ENCODE results near the gene PTK7. TPM values are rescaled to one million over a fixed set of nuclear protein-coding genes. Genes with fewer than 3 reads are reported as not detected.

PTK7 gene
- total and polyA plus RNA-seq, 2 experiments from 2014 or later: 46.1 to 147 TPM

DNA sequence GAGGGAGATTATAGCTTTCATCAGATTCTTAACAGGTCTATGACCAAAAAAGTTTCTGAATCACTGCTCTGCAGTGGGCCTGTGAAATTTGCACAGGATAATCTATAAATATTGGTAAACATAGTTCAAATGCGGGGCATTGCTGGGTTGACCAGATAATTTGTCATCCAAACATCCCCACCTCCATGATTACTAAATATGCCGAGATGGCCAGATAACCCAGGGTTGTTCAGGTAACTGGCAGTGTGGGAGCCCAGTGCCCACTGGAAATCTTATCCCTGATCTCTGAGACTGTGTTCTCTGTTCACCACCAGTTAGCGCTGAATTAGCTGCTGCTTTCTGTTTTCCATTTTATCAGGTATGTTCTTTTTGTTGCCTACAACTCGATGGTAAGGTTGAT is 21.4 kb downstream of the PTK7 start:
- Mint-ChIP-seq H3K27ac (peak overlapping the region; percentile 93; the same call in 1 of the 2 replicates), H3K4me3 (no peak overlapping the region), H3K9me3 (no peaks in the 10 kb centered on the region), H3K27me3 (ENCODE audit: insufficient read depth, low read depth, poor library complexity) (peaks cover 3% of the 10 kb centered on the region), H3K36me3 (ENCODE audit: low read depth) (no peaks in the 10 kb centered on the region), H3K4me1 (peaks cover 46% of the 10 kb centered on the region)
- peaks cover 3% of the 10 kb centered on the region; the same call in 1 of the 2 replicates for H3F3A ChIP-seq (replicated peaks; ENCODE audit: low read depth)
- TF ChIP-seq JUNB (IDR thresholded peaks at IDR 0.05; ENCODE audit: unreplicated experiment): no peak
- TF ChIP-seq ZNF331 (CRISPR knock-in tag; IDR thresholded peaks at IDR 0.05; ENCODE audit: low read depth): no peak
- TF ChIP-seq NANOG (IDR thresholded peaks at IDR 0.05; ENCODE audit: borderline replicate concordance): no peak
- TF ChIP-seq EZH2 (IDR thresholded peaks at IDR 0.05; ENCODE audit: low read depth, unreplicated experiment): no peak
- TF ChIP-seq, protein P1, sequence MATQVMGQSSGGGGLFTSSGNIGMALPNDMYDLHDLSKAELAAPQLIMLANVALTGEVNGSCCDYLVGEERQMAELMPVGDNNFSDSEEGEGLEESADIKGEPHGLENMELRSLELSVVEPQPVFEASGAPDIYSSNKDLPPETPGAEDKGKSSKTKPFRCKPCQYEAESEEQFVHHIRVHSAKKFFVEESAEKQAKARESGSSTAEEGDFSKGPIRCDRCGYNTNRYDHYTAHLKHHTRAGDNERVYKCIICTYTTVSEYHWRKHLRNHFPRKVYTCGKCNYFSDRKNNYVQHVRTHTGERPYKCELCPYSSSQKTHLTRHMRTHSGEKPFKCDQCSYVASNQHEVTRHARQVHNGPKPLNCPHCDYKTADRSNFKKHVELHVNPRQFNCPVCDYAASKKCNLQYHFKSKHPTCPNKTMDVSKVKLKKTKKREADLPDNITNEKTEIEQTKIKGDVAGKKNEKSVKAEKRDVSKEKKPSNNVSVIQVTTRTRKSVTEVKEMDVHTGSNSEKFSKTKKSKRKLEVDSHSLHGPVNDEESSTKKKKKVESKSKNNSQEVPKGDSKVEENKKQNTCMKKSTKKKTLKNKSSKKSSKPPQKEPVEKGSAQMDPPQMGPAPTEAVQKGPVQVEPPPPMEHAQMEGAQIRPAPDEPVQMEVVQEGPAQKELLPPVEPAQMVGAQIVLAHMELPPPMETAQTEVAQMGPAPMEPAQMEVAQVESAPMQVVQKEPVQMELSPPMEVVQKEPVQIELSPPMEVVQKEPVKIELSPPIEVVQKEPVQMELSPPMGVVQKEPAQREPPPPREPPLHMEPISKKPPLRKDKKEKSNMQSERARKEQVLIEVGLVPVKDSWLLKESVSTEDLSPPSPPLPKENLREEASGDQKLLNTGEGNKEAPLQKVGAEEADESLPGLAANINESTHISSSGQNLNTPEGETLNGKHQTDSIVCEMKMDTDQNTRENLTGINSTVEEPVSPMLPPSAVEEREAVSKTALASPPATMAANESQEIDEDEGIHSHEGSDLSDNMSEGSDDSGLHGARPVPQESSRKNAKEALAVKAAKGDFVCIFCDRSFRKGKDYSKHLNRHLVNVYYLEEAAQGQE (IDR thresholded peaks at IDR 0.05; ENCODE audit: unreplicated experiment): no peak
- H3K4me3 ChIP-seq: no peak overlapping the region
- H3K9me2 ChIP-seq (ENCODE audit: insufficient read depth): no peaks in the 10 kb centered on the region
- H3K27ac ChIP-seq (ENCODE audit: low read depth): peak overlapping the region; percentile 84; the same call in 1 of the 2 replicates
- peak overlapping the region; percentile 64; the same call in 1 of the 2 replicates for H3K4me2 ChIP-seq
- no peaks in the 10 kb centered on the region for H3K27me3 ChIP-seq (ENCODE audit: insufficient read depth)
- peaks cover 36% of the 10 kb centered on the region for H3K4me1 ChIP-seq (ENCODE audit: insufficient read depth)
- ATAC-seq (no peak), DNase-seq (ENCODE audit: low spot score) (no peak)
- H3K79me2 ChIP-seq (replicated peaks; ENCODE audit: insufficient read depth): peaks cover 97% of the 10 kb centered on the region
- H2AFZ ChIP-seq: no peak overlapping the region
- H4K20me1 ChIP-seq (replicated peaks; ENCODE audit: insufficient read depth): no peaks in the 10 kb centered on the region
- no peaks in the 10 kb centered on the region for H3K36me3 ChIP-seq (ENCODE audit: insufficient read depth)

DNA sequence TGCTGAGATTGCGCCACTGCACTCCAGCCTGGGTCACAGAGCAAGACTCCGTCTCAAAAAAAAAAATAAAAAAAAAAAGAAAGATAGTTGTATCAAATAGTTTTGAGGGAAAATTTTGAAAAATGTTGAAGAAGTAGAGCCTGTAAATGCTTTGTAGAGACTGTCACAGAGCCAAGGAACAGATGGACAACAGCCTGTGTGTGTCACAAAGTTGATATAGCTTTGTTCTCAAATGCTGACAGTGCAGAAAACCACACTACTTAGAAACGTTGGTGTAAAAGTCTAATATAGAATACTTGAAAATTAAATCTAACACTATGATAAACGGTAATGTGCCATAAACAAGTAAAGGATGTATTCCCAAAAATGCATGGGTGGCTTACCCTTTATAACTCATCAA is 25.4 kb downstream of the PTK7 start:
- ATAC-seq: no peak

More for the DNA sequence above, 25.4 kb downstream of the PTK7 start:
- Mint-ChIP-seq H3K27ac (no peak overlapping the region), H3K27me3 (ENCODE audit: insufficient read depth, low read depth, poor library complexity) (peaks cover 9% of the 10 kb centered on the region), H3K4me3 (no peak overlapping the region), H3K36me3 (ENCODE audit: low read depth) (peaks cover 3% of the 10 kb centered on the region; the same call in 1 of the 3 replicates), H3K4me1 (peaks cover 36% of the 10 kb centered on the region), H3K9me3 (no peaks in the 10 kb centered on the region)
- Histone ChIP-seq H3K79me2 (replicated peaks; ENCODE audit: insufficient read depth) (peaks cover 91% of the 10 kb centered on the region), H3K4me3 (no peak overlapping the region), H3K27ac (ENCODE audit: low read depth) (no peak overlapping the region), H4K20me1 (replicated peaks; ENCODE audit: insufficient read depth) (no peaks in the 10 kb centered on the region; the same call in 1 of the 2 replicates), H3K27me3 (ENCODE audit: insufficient read depth) (no peaks in the 10 kb centered on the region), H3K36me3 (ENCODE audit: insufficient read depth) (no peaks in the 10 kb centered on the region), H2AFZ (no peak overlapping the region), H3K4me2 (no peak overlapping the region), H3F3A (replicated peaks; ENCODE audit: low read depth) (no peaks in the 10 kb centered on the region), H3K9me2 (ENCODE audit: insufficient read depth) (no peaks in the 10 kb centered on the region), H3K4me1 (ENCODE audit: insufficient read depth) (peaks cover 44% of the 10 kb centered on the region)
- no peak for DNase-seq (ENCODE audit: low spot score)
- TF ChIP-seq, protein P2, sequence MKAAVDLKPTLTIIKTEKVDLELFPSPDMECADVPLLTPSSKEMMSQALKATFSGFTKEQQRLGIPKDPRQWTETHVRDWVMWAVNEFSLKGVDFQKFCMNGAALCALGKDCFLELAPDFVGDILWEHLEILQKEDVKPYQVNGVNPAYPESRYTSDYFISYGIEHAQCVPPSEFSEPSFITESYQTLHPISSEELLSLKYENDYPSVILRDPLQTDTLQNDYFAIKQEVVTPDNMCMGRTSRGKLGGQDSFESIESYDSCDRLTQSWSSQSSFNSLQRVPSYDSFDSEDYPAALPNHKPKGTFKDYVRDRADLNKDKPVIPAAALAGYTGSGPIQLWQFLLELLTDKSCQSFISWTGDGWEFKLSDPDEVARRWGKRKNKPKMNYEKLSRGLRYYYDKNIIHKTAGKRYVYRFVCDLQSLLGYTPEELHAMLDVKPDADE (IDR thresholded peaks at IDR 0.05): no peak
- TF ChIP-seq, protein P1 (IDR thresholded peaks at IDR 0.05; ENCODE audit: unreplicated experiment): no peak
- TF ChIP-seq, protein P3, sequence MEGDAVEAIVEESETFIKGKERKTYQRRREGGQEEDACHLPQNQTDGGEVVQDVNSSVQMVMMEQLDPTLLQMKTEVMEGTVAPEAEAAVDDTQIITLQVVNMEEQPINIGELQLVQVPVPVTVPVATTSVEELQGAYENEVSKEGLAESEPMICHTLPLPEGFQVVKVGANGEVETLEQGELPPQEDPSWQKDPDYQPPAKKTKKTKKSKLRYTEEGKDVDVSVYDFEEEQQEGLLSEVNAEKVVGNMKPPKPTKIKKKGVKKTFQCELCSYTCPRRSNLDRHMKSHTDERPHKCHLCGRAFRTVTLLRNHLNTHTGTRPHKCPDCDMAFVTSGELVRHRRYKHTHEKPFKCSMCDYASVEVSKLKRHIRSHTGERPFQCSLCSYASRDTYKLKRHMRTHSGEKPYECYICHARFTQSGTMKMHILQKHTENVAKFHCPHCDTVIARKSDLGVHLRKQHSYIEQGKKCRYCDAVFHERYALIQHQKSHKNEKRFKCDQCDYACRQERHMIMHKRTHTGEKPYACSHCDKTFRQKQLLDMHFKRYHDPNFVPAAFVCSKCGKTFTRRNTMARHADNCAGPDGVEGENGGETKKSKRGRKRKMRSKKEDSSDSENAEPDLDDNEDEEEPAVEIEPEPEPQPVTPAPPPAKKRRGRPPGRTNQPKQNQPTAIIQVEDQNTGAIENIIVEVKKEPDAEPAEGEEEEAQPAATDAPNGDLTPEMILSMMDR (conservative IDR thresholded peaks at IDR 0.05; ENCODE audit: low read depth in 2 of 2): no peak
- TF ChIP-seq ZNF331 (CRISPR knock-in tag; IDR thresholded peaks at IDR 0.05; ENCODE audit: low read depth) (no peak), JUNB (IDR thresholded peaks at IDR 0.05; ENCODE audit: unreplicated experiment) (no peak)

Data from GM23338 (cell line).